HG03139 (cell line): ENCODE results near the gene LYPD6B.

Experiments used
- ATAC-seq: cut with Tn5 transposase; IDR thresholded peaks from one replicate; pipeline ENCODE4 v1.9.1; 2021; ENCODE audit not compliant: unreplicated experiment

LYPD6B gene

GRCh38 chr2:149037851-149038250 is 648 bp upstream of the LYPD6B start:
- no peak for ATAC-seq

GRCh38 chr2:149039213-149039724 is 770 bp downstream of the LYPD6B start:
- no peak for ATAC-seq

- ATAC-seq: no peak
Measured at GRCh38 chr2:149040451-149040850, 2.0 kb downstream of the LYPD6B start.

- ATAC-seq: no peak
Measured at GRCh38 chr2:149041482-149041881, 3.0 kb downstream of the LYPD6B start.

- ATAC-seq: no peak
Measured at GRCh38 chr2:149042881-149043280, 4.4 kb downstream of the LYPD6B start.

GRCh38 chr2:149044500-149044899 is 6.0 kb downstream of the LYPD6B start:
- ATAC-seq: no peak

GRCh38 chr2:149047118-149047517 is 8.6 kb downstream of the LYPD6B start:
- ATAC-seq: no peak

GRCh38 chr2:149049142-149049541 is 10.6 kb downstream of the LYPD6B start:
- no peak for ATAC-seq

GRCh38 chr2:149050188-149050587 is 11.7 kb downstream of the LYPD6B start:
- ATAC-seq: no peak

GRCh38 chr2:149055751-149056150 is 17.3 kb downstream of the LYPD6B start:
- no peak for ATAC-seq

- ATAC-seq: no peak
Measured at GRCh38 chr2:149056541-149057255, 18.2 kb downstream of the LYPD6B start.

GRCh38 chr2:149057401-149057800 is 18.9 kb downstream of the LYPD6B start:
- no peak for ATAC-seq

- no peak for ATAC-seq
Measured at GRCh38 chr2:149058936-149059335, 20.4 kb downstream of the LYPD6B start.

GRCh38 chr2:149059822-149060221 is 21.3 kb downstream of the LYPD6B start:
- no peak for ATAC-seq

- ATAC-seq: no peak
Measured at GRCh38 chr2:149061133-149061745, 22.7 kb downstream of the LYPD6B start.

GRCh38 chr2:149062531-149062930 is 24.0 kb downstream of the LYPD6B start:
- no peak for ATAC-seq

- ATAC-seq: no peak
Measured at GRCh38 chr2:149063177-149063576, 24.7 kb downstream of the LYPD6B start.

- ATAC-seq: no peak
Measured at GRCh38 chr2:149064365-149064841, 25.9 kb downstream of the LYPD6B start.

GRCh38 chr2:149064856-149065630 is 26.5 kb downstream of the LYPD6B start:
- ATAC-seq: no peak

GRCh38 chr2:149068225-149068995 is 29.9 kb downstream of the LYPD6B start:
- no peak for ATAC-seq
